ENCODE data around the gene GAN. TPM values are rescaled to one million over a fixed set of nuclear protein-coding genes. Genes with fewer than 3 reads are reported as not detected.

The GAN gene
- total RNA-seq, 1 experiment from 2014 or later, result 22.5 TPM

DNA sequence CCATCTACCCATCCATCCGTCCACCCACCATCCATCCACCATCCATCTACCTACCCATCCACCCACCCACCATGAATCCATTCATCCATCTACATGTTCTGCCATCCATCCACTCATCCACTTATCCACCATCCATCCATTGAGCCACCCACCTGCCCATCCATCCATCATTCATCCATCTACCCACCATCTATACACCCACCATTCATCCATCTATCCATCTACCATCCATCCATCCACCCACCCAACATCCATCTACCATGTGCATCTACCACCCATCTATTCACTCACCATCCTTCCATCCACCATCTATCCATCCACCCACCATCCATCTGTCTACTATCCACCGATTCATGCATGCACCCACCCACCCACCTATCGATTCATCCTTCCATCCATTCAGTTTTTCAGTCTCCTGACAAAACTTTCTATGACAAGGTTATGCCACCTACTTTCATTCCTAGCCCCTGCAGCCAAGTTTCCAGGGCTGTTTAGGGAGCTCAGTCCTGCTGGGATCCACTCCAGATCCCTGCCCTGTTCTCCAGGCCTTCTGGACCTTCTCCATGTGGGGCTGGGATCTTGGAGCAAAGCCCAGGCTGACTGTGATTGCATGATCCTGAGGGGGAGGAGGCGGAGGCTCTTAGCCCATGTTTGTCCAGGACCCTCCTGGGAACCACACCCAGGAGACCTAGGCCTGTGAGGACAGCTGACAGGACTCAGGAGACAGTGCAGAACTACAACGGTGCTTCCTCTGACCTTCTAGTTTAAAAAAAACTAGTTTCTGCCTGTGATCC, 48.9 kb upstream of the GAN start:
- ChIA-PET CTCF (no interaction called here), POLR2A (no interaction called here), RAD21 (ENCODE audit: low non-redundant PET in 1 of 2, low total read pairs in 2 of 2, uncharacterized antibody in 2 of 2, unreplicated experiment in 2 of 2) (no interaction called here)
- Histone ChIP-seq H3K27ac (ENCODE audit: low read depth, low read length) (no peak overlapping the region), H3K4me2 (ENCODE audit: low read length) (no peak overlapping the region), H3K79me2 (ENCODE audit: insufficient read depth, low read length) (no peaks in the 10 kb centered on the region), H4K20me1 (ENCODE audit: insufficient read depth) (no peaks in the 10 kb centered on the region), H3K4me1 (ENCODE audit: control insufficient read depth in 1 of 2, insufficient read depth in 2 of 2, low read length in 2 of 2) (peaks cover 0 to 15% of the 10 kb centered on the region in 2 experiments; a peak in 2 of 4 replicates), H3K9me2 (ENCODE audit: insufficient read depth) (no peaks in the 10 kb centered on the region), H3K9ac (ENCODE audit: low read length) (no peak overlapping the region), H3K9me3 (ENCODE audit: control insufficient read depth in 1 of 2, insufficient read depth in 1 of 2, low read depth in 1 of 2, low read length in 2 of 2) (no peaks in the 10 kb centered on the region), H3K27me3 (ENCODE audit: insufficient read depth, low read length) (no peaks in the 10 kb centered on the region), H3K4me3 (replicated peaks in 1 of 2; ENCODE audit: low read depth in 1 of 2, low read length in 2 of 2) (no peak overlapping the region), H3K36me3 (ENCODE audit: control insufficient read depth in 1 of 2, insufficient read depth in 2 of 2, low read length in 2 of 2) (no peaks in the 10 kb centered on the region), H2AFZ (ENCODE audit: low read depth, low read length, poor library complexity, severe bottlenecking) (no peak overlapping the region)
- no TSS peak for BruUV-seq (replicated peaks)
- intact Hi-C loops (cut with micrococcal nuclease), result no loop called here
- no peak for DNase-seq (ENCODE audit: low read depth, low spot score)
- TF ChIP-seq ZFX (IDR thresholded peaks at IDR 0.05) (no peak), POLR2AphosphoS5 (IDR thresholded peaks at IDR 0.05; ENCODE audit: low read depth, low read length) (no peak), EGR1 (IDR thresholded peaks at IDR 0.05; ENCODE audit: low read depth) (no peak), TCF7L2 (IDR thresholded peaks at IDR 0.05; ENCODE audit: borderline replicate concordance, extremely low read depth, insufficient read depth, insufficient read length) (no peak), EZH2phosphoT487 (IDR thresholded peaks at IDR 0.05; ENCODE audit: borderline replicate concordance) (no peak), SP1 (IDR thresholded peaks at IDR 0.05; ENCODE audit: low read depth) (no peak), CBX3 (IDR thresholded peaks at IDR 0.05; ENCODE audit: low read depth) (no peak), ZNF274 (IDR thresholded peaks at IDR 0.05; ENCODE audit: low read depth, low read length) (no peak), EZH2 (IDR thresholded peaks at IDR 0.05) (no peak), POLR2A (IDR thresholded peaks at IDR 0.05; ENCODE audit: borderline replicate concordance, extremely low read depth, insufficient read depth, insufficient read length) (no peak), ELF1 (IDR thresholded peaks at IDR 0.05; ENCODE audit: borderline replicate concordance, low read depth) (no peak), SRF (IDR thresholded peaks at IDR 0.05; ENCODE audit: low read depth) (no peak)
- TF ChIP-seq, protein P1, sequence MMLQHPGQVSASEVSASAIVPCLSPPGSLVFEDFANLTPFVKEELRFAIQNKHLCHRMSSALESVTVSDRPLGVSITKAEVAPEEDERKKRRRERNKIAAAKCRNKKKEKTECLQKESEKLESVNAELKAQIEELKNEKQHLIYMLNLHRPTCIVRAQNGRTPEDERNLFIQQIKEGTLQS (IDR thresholded peaks at IDR 0.05), result no peak
- TF ChIP-seq, protein P2, sequence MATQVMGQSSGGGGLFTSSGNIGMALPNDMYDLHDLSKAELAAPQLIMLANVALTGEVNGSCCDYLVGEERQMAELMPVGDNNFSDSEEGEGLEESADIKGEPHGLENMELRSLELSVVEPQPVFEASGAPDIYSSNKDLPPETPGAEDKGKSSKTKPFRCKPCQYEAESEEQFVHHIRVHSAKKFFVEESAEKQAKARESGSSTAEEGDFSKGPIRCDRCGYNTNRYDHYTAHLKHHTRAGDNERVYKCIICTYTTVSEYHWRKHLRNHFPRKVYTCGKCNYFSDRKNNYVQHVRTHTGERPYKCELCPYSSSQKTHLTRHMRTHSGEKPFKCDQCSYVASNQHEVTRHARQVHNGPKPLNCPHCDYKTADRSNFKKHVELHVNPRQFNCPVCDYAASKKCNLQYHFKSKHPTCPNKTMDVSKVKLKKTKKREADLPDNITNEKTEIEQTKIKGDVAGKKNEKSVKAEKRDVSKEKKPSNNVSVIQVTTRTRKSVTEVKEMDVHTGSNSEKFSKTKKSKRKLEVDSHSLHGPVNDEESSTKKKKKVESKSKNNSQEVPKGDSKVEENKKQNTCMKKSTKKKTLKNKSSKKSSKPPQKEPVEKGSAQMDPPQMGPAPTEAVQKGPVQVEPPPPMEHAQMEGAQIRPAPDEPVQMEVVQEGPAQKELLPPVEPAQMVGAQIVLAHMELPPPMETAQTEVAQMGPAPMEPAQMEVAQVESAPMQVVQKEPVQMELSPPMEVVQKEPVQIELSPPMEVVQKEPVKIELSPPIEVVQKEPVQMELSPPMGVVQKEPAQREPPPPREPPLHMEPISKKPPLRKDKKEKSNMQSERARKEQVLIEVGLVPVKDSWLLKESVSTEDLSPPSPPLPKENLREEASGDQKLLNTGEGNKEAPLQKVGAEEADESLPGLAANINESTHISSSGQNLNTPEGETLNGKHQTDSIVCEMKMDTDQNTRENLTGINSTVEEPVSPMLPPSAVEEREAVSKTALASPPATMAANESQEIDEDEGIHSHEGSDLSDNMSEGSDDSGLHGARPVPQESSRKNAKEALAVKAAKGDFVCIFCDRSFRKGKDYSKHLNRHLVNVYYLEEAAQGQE (IDR thresholded peaks at IDR 0.05; ENCODE audit: low read depth), result no peak
- TF ChIP-seq, protein P3, sequence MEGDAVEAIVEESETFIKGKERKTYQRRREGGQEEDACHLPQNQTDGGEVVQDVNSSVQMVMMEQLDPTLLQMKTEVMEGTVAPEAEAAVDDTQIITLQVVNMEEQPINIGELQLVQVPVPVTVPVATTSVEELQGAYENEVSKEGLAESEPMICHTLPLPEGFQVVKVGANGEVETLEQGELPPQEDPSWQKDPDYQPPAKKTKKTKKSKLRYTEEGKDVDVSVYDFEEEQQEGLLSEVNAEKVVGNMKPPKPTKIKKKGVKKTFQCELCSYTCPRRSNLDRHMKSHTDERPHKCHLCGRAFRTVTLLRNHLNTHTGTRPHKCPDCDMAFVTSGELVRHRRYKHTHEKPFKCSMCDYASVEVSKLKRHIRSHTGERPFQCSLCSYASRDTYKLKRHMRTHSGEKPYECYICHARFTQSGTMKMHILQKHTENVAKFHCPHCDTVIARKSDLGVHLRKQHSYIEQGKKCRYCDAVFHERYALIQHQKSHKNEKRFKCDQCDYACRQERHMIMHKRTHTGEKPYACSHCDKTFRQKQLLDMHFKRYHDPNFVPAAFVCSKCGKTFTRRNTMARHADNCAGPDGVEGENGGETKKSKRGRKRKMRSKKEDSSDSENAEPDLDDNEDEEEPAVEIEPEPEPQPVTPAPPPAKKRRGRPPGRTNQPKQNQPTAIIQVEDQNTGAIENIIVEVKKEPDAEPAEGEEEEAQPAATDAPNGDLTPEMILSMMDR (IDR thresholded peaks at IDR 0.05 in 2 of 3, conservative IDR thresholded peaks at IDR 0.05 in 1 of 3; ENCODE audit: borderline replicate concordance in 1 of 3, insufficient read depth in 1 of 3, low read depth in 2 of 3, low read length in 2 of 3), result no peak
- peak; percentile 16; the same call in 1 of the 2 replicates for ATAC-seq

Data from HCT116 (cell line).